ENCODE results near the gene MMP19. TPM values are rescaled to one million over a fixed set of nuclear protein-coding genes. Genes with fewer than 3 reads are reported as not detected.
A peak's percentile ranks its signal among the peaks of the same experiment; 100 is the strongest.

Gene MMP19
- total and polyA plus RNA-seq, 2 of the 4 experiments (the other 2 are of a cell fraction): 9.9 to 34.7 TPM

DNA sequence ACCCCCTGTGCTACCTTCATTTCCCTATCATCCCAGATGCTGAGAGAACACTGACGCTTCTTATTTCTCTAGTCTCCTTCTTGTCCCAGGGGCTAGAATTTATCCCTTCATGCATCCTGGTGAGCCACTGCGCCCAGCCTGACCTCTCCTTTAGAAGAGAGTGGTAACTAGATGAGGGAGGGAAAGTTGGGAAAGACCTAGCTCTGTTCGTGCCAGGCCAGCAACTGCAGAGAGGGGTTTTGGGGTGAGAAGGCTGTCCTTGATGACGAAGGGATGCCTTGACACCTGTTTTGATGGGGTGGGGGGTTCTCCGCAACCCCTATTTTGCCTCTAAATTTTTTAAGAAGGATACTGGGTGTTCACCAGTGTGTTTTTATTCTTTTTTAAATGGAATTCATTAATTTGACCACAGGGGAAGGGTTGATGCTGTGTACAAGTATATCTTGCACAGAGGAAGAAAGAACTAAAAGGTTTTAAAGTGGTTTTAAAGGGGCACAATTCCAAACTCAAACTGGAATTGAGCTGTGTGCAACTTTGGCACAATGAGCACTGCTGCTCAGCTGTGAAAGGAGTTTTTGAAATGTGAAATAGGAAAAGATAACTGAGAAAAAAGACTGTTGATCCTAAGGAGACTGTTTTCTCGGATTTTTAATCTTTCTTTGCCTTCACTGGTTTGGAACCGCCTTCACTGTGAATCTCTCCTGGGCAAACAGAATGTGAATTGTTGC lies 7.0 kb upstream of the MMP19 start (continued):
- no peak for TF ChIP-seq RCOR1 (IDR thresholded peaks at IDR 0.05; ENCODE audit: insufficient replicate concordance, low read length)

DNA sequence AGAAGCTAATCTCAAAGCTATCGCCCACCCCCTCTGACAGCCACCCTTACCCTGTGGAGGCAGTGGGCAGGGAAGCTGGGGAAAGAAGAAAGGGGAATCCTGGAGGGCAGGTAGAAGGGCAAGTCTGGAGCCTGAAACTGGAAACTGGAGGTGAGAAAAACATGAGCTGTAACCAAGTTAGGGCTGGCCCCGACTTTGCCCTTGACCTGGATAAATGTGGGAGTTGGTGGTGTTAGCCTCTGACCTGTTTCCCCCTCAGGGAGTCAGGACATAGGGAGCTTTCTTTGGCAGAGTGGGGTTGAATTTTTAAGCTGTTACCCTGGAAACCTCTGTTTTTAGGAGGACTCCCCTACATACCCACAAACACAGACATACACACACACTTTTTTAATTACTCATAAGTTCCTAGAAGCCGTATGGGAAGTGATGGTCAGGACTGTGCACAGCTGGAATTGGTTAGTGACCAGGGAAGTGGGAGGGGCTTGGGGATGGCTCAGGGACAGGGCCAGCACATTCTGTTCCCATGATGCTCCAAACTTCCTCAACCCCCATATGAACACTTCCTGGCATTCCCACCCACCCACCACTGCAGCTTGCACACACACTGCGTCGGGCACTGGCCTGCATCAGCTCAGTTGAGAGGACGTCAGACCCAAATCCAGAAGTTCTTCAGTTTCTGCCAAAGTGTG lies 5.0 kb upstream of the MMP19 start:
- Histone ChIP-seq H4K5ac (ENCODE audit: low read depth, low read length) (peak overlapping the region; percentile 87), H3K18ac (ENCODE audit: low read depth, low read length) (peak overlapping the region; percentile 74), H3K9ac (ENCODE audit: low read depth, low read length) (peak overlapping the region; percentile 86), H3K56ac (ENCODE audit: extremely low read depth, insufficient read depth, low read length) (peak overlapping the region; percentile 87), H4K8ac (ENCODE audit: low read depth in 2 of 2, low read length in 2 of 2) (peak overlapping the region; percentile 83 to 98), H3K4me1 (ENCODE audit: control insufficient read depth, insufficient read depth, low read length) (peaks cover 13% of the 10 kb centered on the region), H3K4ac (ENCODE audit: low read depth, low read length) (peak overlapping the region; percentile 98), H3K9me3 (ENCODE audit: control insufficient read depth, insufficient read depth, low read length) (no peaks in the 10 kb centered on the region), H3K27me3 (ENCODE audit: control insufficient read depth, insufficient read depth, low read length) (no peaks in the 10 kb centered on the region), H3K23ac (ENCODE audit: low read depth, low read length) (peak overlapping the region; percentile 99), H3K27ac (ENCODE audit: insufficient read depth, low read length) (peak overlapping the region; percentile 91), H3K79me1 (ENCODE audit: low read depth in 1 of 2, low read length in 2 of 2) (peaks cover 4 to 8% of the 10 kb centered on the region in 2 experiments), H3K9me1 (ENCODE audit: insufficient read depth, low read length) (peaks cover 16% of the 10 kb centered on the region), H3K14ac (replicated peaks; ENCODE audit: low read depth, low read length) (peak overlapping the region; percentile 98), H2BK15ac (ENCODE audit: low read depth, low read length) (peak overlapping the region; percentile 84; the same call in 2 of the 3 replicates), H3K4me2 (ENCODE audit: low read depth, low read length) (peak overlapping the region; percentile 77), H2AK5ac (ENCODE audit: low read depth, low read length) (peak overlapping the region; percentile 94), H2BK20ac (ENCODE audit: low read depth, low read length) (peak overlapping the region; percentile 84), H2BK120ac (ENCODE audit: low read depth, low read length) (peak overlapping the region; percentile 93), H4K20me1 (ENCODE audit: insufficient read depth, low read length) (no peaks in the 10 kb centered on the region), H2AFZ (replicated peaks; ENCODE audit: low read length, poor library complexity) (peak overlapping the region; percentile 93), H3K36me3 (ENCODE audit: control insufficient read depth, insufficient read depth, low read length) (no peaks in the 10 kb centered on the region), H2AK9ac (replicated peaks; ENCODE audit: low read depth, low read length, poor library complexity) (peak overlapping the region; percentile 90), H4K91ac (ENCODE audit: insufficient read depth, low read depth, low read length) (peak overlapping the region; percentile 92), H3K4me3 (ENCODE audit: insufficient read depth, low read depth, low read length) (no peak overlapping the region), H2BK5ac (ENCODE audit: low read depth, low read length, poor library complexity, severe bottlenecking) (peak overlapping the region; percentile 88)
- DNase-seq (peak; percentile 100), ATAC-seq (ENCODE audit: low read depth) (peak; percentile 97)
- POLR2A ChIA-PET (ENCODE audit: unreplicated experiment): interaction anchor here (1.0 kb wide), 1 partner anchor 17 kb away, joined by 4 read pairs; no protein-coding TSS in a partner anchor
- no TSS peak for BruUV-seq (replicated peaks)
- TF ChIP-seq SMC3 (IDR thresholded peaks at IDR 0.05; ENCODE audit: low read depth, low read length) (0 out of 2 replicates have a peak, but pooled peaks have one; percentile 9), BHLHE40 (IDR thresholded peaks at IDR 0.05; ENCODE audit: low read depth, low read length) (peak; percentile 34), POLR2A (IDR thresholded peaks at IDR 0.05; ENCODE audit: low read depth, low read length) (peak; percentile 94), MXI1 (IDR thresholded peaks at IDR 0.05; ENCODE audit: borderline replicate concordance, low read depth, low read length) (no peak), MAFK (IDR thresholded peaks at IDR 0.05; ENCODE audit: low read depth, low read length) (no peak), MAZ (IDR thresholded peaks at IDR 0.05; ENCODE audit: borderline replicate concordance, low read depth, low read length) (peak; percentile 54), FOS (IDR thresholded peaks at IDR 0.05; ENCODE audit: low read depth, low read length) (peak; percentile 90)
- TF ChIP-seq, protein P1, sequence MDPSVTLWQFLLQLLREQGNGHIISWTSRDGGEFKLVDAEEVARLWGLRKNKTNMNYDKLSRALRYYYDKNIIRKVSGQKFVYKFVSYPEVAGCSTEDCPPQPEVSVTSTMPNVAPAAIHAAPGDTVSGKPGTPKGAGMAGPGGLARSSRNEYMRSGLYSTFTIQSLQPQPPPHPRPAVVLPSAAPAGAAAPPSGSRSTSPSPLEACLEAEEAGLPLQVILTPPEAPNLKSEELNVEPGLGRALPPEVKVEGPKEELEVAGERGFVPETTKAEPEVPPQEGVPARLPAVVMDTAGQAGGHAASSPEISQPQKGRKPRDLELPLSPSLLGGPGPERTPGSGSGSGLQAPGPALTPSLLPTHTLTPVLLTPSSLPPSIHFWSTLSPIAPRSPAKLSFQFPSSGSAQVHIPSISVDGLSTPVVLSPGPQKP (IDR thresholded peaks at IDR 0.05; ENCODE audit: borderline replicate concordance, low read depth, low read length): no peak
- TF ChIP-seq, protein P2, sequence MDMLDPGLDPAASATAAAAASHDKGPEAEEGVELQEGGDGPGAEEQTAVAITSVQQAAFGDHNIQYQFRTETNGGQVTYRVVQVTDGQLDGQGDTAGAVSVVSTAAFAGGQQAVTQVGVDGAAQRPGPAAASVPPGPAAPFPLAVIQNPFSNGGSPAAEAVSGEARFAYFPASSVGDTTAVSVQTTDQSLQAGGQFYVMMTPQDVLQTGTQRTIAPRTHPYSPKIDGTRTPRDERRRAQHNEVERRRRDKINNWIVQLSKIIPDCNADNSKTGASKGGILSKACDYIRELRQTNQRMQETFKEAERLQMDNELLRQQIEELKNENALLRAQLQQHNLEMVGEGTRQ (IDR thresholded peaks at IDR 0.05; ENCODE audit: low read depth, low read length): no peak
- in situ Hi-C loops (cut with MboI; ENCODE audit: low sequenced_read_pairs): no loop called here
- CTCF ChIA-PET: interaction anchor here (1.3 kb wide), 1 partner anchor 82 kb away, joined by 3 read pairs; no protein-coding TSS in a partner anchor
- intact Hi-C loops (cut with micrococcal nuclease): loop anchor here (1.0 kb wide), 1 partner anchor 84 kb away; the partner anchor contains the start of gene DGKA
- dilution Hi-C loops (cut with HindIII; ENCODE audit: low sequenced_read_pairs, unreplicated experiment): no loop called here
- 0% methylated on average over 3 of the region's 6 CpGs; no CpG with 5 or more reads in 1 of the 2 experiments for WGBS, 2 experiments (ENCODE audit: extremely low coverage in 2 of 2, insufficient read length in 1 of 2)
